ENCODE measurements around the gene ARGFX.
"Not testable (repeated sequence)": the region's sequence is repeated elsewhere in the genome, so short reads cannot be mapped to it uniquely, and the experiment has no call there.

The ARGFX gene

DNA sequence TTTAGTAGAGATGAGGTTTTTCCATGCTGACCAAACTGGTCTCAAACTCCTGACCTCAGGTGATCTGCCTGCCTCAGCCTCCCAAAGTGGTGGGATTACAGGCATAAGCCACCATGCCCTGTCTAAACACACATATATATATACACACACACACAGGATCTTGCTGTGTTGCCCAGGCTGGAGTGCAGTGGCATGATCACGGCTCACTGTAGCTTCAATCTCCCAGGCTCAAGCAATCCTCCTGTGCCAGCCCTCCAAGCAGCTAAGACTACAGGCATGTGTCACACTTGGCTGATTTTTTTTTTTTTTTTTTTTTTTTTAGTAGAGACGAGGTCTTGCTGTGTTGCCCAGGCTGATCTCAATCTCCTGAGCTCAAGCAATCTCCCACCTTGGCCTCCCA lies 32.2 kb downstream of the ARGFX start:
- DNase-seq (ENCODE audit: low read depth in 2 of 2): not testable (repeated sequence)

DNA sequence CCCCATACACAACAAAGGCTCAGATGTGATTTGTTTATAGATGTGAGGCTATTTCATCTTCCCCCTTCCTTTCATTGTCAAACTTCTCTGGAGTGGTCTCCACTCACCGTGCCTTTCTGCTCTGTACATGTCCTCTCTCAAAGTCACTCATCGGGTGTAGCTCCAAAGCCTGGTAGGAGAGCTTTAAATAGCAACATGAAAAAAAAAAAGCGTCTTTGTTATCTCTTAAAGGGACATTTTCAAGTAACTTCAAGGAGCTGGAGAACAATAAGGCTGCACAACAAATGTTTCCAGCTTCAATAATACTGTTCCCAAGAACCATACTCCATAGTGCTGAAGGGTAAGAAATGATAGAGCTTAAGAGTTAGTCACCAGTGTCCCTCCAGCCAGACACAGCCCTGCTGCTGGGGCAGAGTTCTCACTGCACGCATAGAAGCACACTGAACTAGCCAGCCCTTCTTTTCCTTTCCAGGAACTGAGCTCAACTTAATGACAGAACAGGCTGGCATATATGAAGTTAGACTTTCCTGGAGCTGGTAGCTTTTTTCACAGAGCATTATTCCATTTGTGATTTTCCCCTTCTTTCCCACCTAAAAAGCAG lies 33.6 kb downstream of the ARGFX start:
- no peak for DNase-seq (ENCODE audit: low read depth in 2 of 2)

DNA sequence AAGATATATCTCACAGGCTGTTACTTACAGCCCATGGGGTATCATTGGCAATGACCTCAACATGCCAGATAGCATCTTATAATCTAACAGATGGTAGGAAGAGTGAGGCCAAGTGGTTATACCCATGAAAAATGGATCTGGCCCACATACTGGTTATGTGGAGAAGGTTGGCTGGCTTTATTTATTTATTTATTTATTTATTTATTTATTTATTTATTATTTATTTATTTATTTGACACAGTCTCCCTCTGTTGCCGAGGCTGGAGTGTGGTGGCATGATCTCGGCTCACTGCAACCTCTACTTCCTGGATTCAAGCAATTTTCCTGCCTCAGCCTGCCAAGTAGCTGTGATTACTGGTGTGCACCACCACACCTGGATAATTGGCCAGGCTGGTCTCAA lies 37.0 kb downstream of the ARGFX start:
- DNase-seq (ENCODE audit: low read depth in 2 of 2): no peak

DNA sequence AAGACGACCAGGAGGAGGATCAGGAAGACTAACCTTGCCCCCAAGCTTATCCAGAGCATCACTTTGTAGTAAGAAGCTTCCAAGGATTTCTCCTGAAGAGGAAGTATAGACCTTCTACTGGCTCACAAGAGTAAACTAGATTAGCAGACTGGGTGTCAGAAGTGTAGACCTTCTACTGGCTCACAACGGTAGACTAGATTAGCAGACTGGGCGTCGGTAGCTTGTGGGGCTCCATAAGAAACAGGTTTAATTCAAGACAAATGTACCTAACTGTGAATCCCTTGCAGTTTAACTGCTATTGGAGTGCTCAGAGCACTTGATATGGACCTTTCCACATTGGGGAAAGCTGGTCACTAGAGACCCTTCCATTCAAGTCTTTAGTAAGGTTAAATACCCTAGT lies 38.4 kb downstream of the ARGFX start:
- no peak for DNase-seq (ENCODE audit: low read depth in 2 of 2)

All from fibroblast of skin of left biceps (primary cell).